Measurements from ENCODE around the gene DLK2.

The DLK2 gene

GRCh38 chr6:43481591-43482236 lies 26.4 kb upstream of the DLK2 start:
- no peak for TF ChIP-seq CTCF (conservative IDR thresholded peaks at IDR 0.05; ENCODE audit: control insufficient read depth, insufficient read depth, low read depth, low read length)
- H3K4me3 ChIP-seq (ENCODE audit: control insufficient read depth, low read depth, low read length) = no peak overlapping the region
- DNase-seq (ENCODE audit: low read depth) = no peak

DNA sequence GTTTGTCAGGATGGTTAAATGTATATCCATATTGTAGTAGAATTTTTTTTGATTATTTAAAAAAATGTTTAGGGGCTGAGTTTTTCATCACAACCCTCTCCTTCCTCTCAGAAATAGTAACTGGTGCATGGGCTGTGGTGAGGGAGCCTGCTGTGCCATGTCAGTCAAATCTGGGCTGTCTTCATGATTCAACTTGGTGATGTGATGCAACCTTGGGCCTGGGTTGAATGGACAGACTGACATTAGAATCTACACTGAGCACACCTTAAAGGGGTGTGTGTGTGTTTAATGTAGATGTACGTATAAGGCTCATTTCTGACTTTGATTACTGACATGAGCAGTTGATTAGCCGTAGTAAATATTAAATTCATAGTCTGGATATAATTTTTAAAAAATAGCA lies 25.7 kb upstream of the DLK2 start:
- DNase-seq (ENCODE audit: low read depth) = no peak
- no peak for TF ChIP-seq CTCF (conservative IDR thresholded peaks at IDR 0.05; ENCODE audit: control insufficient read depth, insufficient read depth, low read depth, low read length)
- no peak overlapping the region for H3K4me3 ChIP-seq (ENCODE audit: control insufficient read depth, low read depth, low read length)

DNA sequence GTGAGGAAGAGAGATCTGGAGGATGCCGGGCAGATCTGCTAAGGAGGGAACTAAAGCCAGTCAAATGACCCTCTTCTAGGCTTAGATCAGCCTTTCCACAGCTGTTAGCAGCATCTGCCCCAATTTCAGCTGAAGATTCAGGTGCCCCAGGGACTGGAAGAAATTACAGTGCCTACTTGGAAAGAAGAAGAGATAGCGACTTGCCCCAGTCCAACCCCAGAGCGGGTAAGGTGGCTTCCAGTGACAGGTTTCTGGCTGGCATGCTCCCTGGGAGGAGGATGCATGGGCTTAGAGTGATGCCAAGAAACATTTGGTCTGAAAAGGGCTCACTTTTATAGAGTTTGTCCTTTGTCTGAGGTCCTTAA lies 22.6 kb upstream of the DLK2 start:
- DNase-seq (ENCODE audit: low read depth) = no peak
- no peak for TF ChIP-seq CTCF (conservative IDR thresholded peaks at IDR 0.05; ENCODE audit: control insufficient read depth, insufficient read depth, low read depth, low read length)
- peak overlapping the region; percentile 75 for H3K4me3 ChIP-seq (ENCODE audit: control insufficient read depth, low read depth, low read length)

DNA sequence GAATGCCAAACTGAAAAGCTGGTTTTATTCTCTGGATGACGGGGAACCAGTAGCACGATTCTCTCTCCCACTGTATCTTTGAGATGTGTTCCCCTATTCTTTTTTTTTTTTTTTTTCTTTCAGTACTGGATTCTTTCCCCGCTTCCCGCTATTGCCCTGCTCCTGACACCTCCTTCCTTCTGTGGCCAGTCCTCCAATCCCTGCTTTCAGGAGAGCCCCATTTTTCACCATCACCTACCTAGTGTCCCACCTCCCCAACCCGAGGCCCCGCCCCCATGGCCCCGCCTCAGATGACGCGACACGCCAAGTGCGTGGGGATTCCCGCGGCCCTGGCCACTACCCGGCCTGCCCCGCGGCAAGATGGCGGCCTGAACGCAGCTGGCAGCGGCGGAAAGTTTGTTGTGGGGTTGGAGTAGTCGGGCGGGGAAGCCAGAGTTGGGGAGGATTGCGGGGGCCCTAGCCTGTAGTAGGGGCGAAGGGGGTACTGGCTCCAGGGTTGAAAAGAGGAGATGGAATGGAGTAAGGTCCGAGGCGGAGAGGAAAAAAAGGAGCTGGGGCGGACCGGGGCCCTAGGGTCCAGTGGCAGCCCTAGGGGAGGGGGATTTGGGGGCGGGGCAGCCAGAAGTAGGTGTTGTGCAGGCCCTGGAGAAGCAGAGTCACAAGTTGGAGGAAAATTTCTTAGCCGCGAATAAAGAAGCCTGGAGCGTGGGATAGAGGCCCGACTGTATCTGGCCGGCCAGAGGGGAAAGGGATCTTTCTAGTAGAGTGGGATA lies 22.1 kb upstream of the DLK2 start, which contains the start of gene TJAP1:
Gene TJAP1, plus strand, starts transcription at position 336 of the 773 bp plus-strand sequence. CDS start 21,432 bp downstream, outside the sequence.
- peak; percentile 68 for DNase-seq (ENCODE audit: low read depth)
- no peak for TF ChIP-seq CTCF (conservative IDR thresholded peaks at IDR 0.05; ENCODE audit: control insufficient read depth, insufficient read depth, low read depth, low read length)
- peak within 1 kb of the TSS; percentile 75 for H3K4me3 ChIP-seq (ENCODE audit: control insufficient read depth, low read depth, low read length)

- H3K4me3 ChIP-seq (ENCODE audit: control insufficient read depth, low read depth, low read length) = peak overlapping the region; percentile 75
- DNase-seq (ENCODE audit: low read depth) = no peak
These were observed 21.4 kb upstream of the DLK2 start for GRCh38 chr6:43476746-43477145.

DNA sequence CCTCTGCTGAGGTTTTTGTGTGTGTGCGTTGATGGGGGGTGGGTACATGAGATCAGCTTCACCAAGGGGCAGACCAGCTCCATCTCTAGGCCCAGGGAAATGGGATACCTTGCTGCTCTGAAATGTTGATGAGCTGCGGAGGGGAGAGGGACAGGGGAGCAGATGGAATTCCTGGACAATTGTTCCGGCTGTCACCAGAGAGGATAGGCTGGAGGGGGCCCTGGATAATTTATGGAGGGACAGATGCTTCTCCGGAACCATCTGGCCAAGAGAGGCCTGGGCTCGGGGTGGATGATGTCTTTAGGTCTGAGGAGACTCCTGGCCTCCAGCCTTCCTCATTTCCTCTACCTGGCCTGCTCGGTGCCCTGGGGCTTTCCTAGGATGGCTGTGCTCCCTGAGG lies 20.2 kb upstream of the DLK2 start:
- H3K4me3 ChIP-seq (ENCODE audit: control insufficient read depth, low read depth, low read length) = no peak overlapping the region
- no peak for TF ChIP-seq CTCF (conservative IDR thresholded peaks at IDR 0.05; ENCODE audit: control insufficient read depth, insufficient read depth, low read depth, low read length)
- DNase-seq (ENCODE audit: low read depth) = no peak

More at GRCh38 chr6:43476746-43477145, 21.4 kb upstream of the DLK2 start:
- TF ChIP-seq CTCF (conservative IDR thresholded peaks at IDR 0.05; ENCODE audit: control insufficient read depth, insufficient read depth, low read depth, low read length) = no peak
